ENCODE results near the gene CDR2. TPM values are rescaled to one million over a fixed set of nuclear protein-coding genes. Genes with fewer than 3 reads are reported as not detected.
"Not testable (repeated sequence)": the region's sequence is repeated elsewhere in the genome, so short reads cannot be mapped to it uniquely, and the experiment has no call there.

CDR2 gene
- total RNA-seq, 2 experiments from 2014 or later: 43.5 to 45.4 TPM

- Mint-ChIP-seq H3K27me3 (no peaks in the 10 kb centered on the region), H3K4me3 (no peak overlapping the region), H3K27ac (no peak overlapping the region), H3K9me3 (no peaks in the 10 kb centered on the region), H3K4me1 (peaks cover 33% of the 10 kb centered on the region), H3K36me3 (ENCODE audit: low read depth) (peaks cover 29% of the 10 kb centered on the region)
- ChIA-PET CTCF (interaction anchor here (2.0 kb wide), 1 partner anchor 17 kb away, joined by 6 read pairs; no protein-coding TSS in a partner anchor), POLR2A (no interaction called here)
- no peak for DNase-seq
Measured at GRCh38 chr16:22302776-22303363, 71.5 kb downstream of the CDR2 start.

- Mint-ChIP-seq H3K36me3 (ENCODE audit: low read depth) (peaks cover 31% of the 10 kb centered on the region), H3K4me1 (peaks cover 40% of the 10 kb centered on the region), H3K27ac (peak overlapping the region; percentile 78)
- DNase-seq, H3K4me3 Mint-ChIP-seq, H3K27me3 Mint-ChIP-seq, H3K9me3 Mint-ChIP-seq: not testable (repeated sequence)
- ChIA-PET CTCF (interaction anchor here (1.0 to 2.7 kb wide), 6 partner anchors 10 to 224 kb away, joined by 4 to 19 read pairs (median 6); no protein-coding TSS in a partner anchor), POLR2A (interaction anchor here (1.1 kb wide), 1 partner anchor 95 kb away, joined by 3 read pairs; the partner anchor contains the start of gene EEF2K)
Measured at GRCh38 chr16:22301423-22301822, 73.0 kb downstream of the CDR2 start.

GRCh38 chr16:22300427-22301071, 73.9 kb downstream of the CDR2 start:
- no peaks in the 10 kb centered on the region for H3K9me3 Mint-ChIP-seq
- peaks cover 3% of the 10 kb centered on the region for H3K27me3 Mint-ChIP-seq
- ChIA-PET POLR2A (interaction anchor here (1.1 kb wide), 1 partner anchor 94 kb away, joined by 3 read pairs; the partner anchor contains the start of gene EEF2K), CTCF (interaction anchor here (0.5 to 2.7 kb wide), 17 partner anchors 11 to 329 kb away, joined by 3 to 19 read pairs (median 4); no protein-coding TSS in a partner anchor)
- peaks cover 45% of the 10 kb centered on the region for H3K4me1 Mint-ChIP-seq
- DNase-seq: peak; percentile 61
- peaks cover 31% of the 10 kb centered on the region for H3K36me3 Mint-ChIP-seq (ENCODE audit: low read depth)
- H3K27ac Mint-ChIP-seq: peak overlapping the region; percentile 78
- no peak overlapping the region for H3K4me3 Mint-ChIP-seq

GRCh38 chr16:22299036-22299435, 75.4 kb downstream of the CDR2 start:
- peak overlapping the region; percentile 94 for H3K4me3 Mint-ChIP-seq
- H3K36me3 Mint-ChIP-seq (ENCODE audit: low read depth): peaks cover 25% of the 10 kb centered on the region
- DNase-seq: no peak
- H3K4me1 Mint-ChIP-seq: peaks cover 42% of the 10 kb centered on the region
- H3K27ac Mint-ChIP-seq: peak overlapping the region; percentile 98
- peaks cover 3% of the 10 kb centered on the region for H3K27me3 Mint-ChIP-seq
- CTCF ChIA-PET: interaction anchor here (0.6 to 4.5 kb wide), 12 partner anchors 8 to 1110 kb away, joined by 3 to 48 read pairs (median 10); partner anchors contain the start of gene EEF2K
- POLR2A ChIA-PET: no interaction called here
- no peaks in the 10 kb centered on the region for H3K9me3 Mint-ChIP-seq

GRCh38 chr16:22297871-22298733, 76.3 kb downstream of the CDR2 start:
- ChIA-PET POLR2A (no interaction called here), CTCF (interaction anchor here (0.6 to 4.5 kb wide), 17 partner anchors 9 to 1109 kb away, joined by 3 to 48 read pairs (median 4); partner anchors contain the start of gene EEF2K)
- peak; percentile 83 for DNase-seq
- Mint-ChIP-seq H3K27me3 (peaks cover 3% of the 10 kb centered on the region), H3K36me3 (ENCODE audit: low read depth) (peaks cover 22% of the 10 kb centered on the region), H3K27ac (peak overlapping the region; percentile 98), H3K9me3 (no peaks in the 10 kb centered on the region), H3K4me1 (peaks cover 42% of the 10 kb centered on the region), H3K4me3 (peak overlapping the region; percentile 94)

- CTCF ChIA-PET: interaction anchor here (0.6 to 4.5 kb wide), 21 partner anchors 10 to 290 kb away, joined by 3 to 48 read pairs (median 4); partner anchors contain the start of genes EEF2K and MOSMO
Measured at GRCh38 chr16:22297114-22297870, 77.1 kb downstream of the CDR2 start, which contains the start of gene POLR3E. Gene POLR3E (plus strand): TSS chr16:22297409. CDS start chr16:22302969, 5,560 bp downstream.

GRCh38 chr16:22296225-22297113, 78.0 kb downstream of the CDR2 start:
- H3K4me3 Mint-ChIP-seq: peak overlapping the region; percentile 94
- no peaks in the 10 kb centered on the region for H3K9me3 Mint-ChIP-seq
- H3K4me1 Mint-ChIP-seq: peaks cover 38% of the 10 kb centered on the region
- H3K27ac Mint-ChIP-seq: peak overlapping the region; percentile 98
- peaks cover 3% of the 10 kb centered on the region for H3K27me3 Mint-ChIP-seq
- peaks cover 17% of the 10 kb centered on the region for H3K36me3 Mint-ChIP-seq (ENCODE audit: low read depth)
- DNase-seq: no peak
- ChIA-PET CTCF (interaction anchor here (0.6 to 4.5 kb wide), 17 partner anchors 11 to 710 kb away, joined by 3 to 48 read pairs (median 5); partner anchors contain the start of genes EEF2K and MOSMO), POLR2A (no interaction called here)

More at GRCh38 chr16:22297114-22297870, 77.1 kb downstream of the CDR2 start, which contains the start of gene POLR3E:
- Mint-ChIP-seq H3K4me3 (peak within 1 kb of the TSS; percentile 94), H3K4me1 (peaks cover 41% of the 10 kb centered on the region), H3K27ac (peak within 1 kb of the TSS; percentile 98), H3K36me3 (ENCODE audit: low read depth) (peaks cover 20% of the 10 kb centered on the region), H3K27me3 (peaks cover 3% of the 10 kb centered on the region), H3K9me3 (no peaks in the 10 kb centered on the region)
- peak; percentile 100 for DNase-seq
- POLR2A ChIA-PET: no interaction called here

Other genes with a start within 250 kb of the CDR2 start
- under 1 TPM in 1 of 2 experiments, not detected in 1; 0.22 TPM for gene SDR42E2, start 212.1 kb downstream of the CDR2 start, total RNA-seq
- 10 to 100 TPM; 21.9 to 23.8 TPM for gene EEF2K, start 168.3 kb downstream of the CDR2 start, total RNA-seq
- gene POLR3E, start 77.2 kb downstream of the CDR2 start, total RNA-seq: 10 to 100 TPM; 52.4 to 54.3 TPM
- 100 to 1,000 TPM; 213 to 241 TPM for gene NPIPB5, start 136.3 kb upstream of the CDR2 start, total RNA-seq

Data from activated CD4-positive, alpha-beta T cell treated with anti-CD3 and anti-CD28 coated beads, Interleukin-2, amount 10 ng/mL, durations not matched to agents 7 days and 5 days (primary cell).